Fibroblast of skin of scalp (primary cell): Measurements from ENCODE around the gene CFAP97D1. TPM values are rescaled to one million over a fixed set of nuclear protein-coding genes. Genes with fewer than 3 reads are reported as not detected.
A peak's percentile ranks its signal among the peaks of the same experiment; 100 is the strongest.

ENCODE experiments used
- DNase-seq: peaks from one replicate; pipeline ENCODE4 v3.0.0-alpha.2; 2013
- polyA plus RNA-seq, 2 experiments: library from polyadenylated mRNA; unstranded; fragments of 120-200 nt; gene quantifications; one replicate each; pipeline ENCODE4 v1.2.1, GENCODE V29; 2013; ENCODE audit not compliant: insufficient read length in 2 of 2

CFAP97D1 gene
- not detected for polyA plus RNA-seq (2013, experiment 1 of 2; ENCODE audit: insufficient read length)
- not detected for polyA plus RNA-seq (2013, experiment 2 of 2; ENCODE audit: insufficient read length)

DNA sequence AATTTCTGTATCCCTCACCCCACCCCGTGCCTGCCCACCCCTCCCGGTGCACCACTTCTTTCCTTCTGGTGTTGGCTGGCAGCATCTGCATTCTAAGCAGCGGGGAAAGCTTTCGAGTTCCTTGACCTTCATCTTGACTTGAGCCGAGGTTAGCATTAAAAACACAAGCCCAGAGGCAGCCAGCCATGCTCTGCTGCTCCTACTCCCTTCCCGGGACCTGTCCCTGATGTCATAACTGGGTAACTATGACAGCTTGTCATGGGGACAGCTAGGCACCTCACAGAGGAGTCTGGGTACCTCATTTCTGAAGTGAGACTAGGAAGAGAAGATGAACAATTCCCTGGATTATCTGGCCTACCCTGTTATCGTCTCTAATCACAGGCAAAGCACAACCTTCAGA, at the start of gene CFAP97D1:
Gene CFAP97D1, plus strand, starts transcription at position 301 of the 400 bp plus-strand sequence. Its CDS starts 28 bp downstream, at position 329.
- no peak for DNase-seq

DNA sequence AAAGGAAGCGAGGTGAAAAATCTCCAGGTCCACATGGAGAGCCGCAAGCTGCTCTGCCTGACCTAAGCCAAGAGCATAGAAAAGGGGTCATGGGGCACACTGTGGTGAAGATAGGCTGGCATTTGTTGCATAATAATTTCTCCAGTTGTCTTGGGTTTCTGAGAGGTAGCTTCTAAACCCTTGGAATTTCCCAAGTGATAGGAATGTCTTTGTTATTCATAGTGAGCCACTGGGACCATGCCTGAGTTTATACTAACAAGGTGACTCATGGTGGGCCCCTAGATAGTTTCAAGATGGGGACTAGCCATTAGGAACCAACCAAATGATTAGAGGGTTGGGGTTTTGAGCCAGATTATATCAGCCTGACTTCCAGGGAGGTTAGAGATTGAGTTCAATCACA, 47.3 kb upstream of the CFAP97D1 start:
- DNase-seq = peak; percentile 88

DNA sequence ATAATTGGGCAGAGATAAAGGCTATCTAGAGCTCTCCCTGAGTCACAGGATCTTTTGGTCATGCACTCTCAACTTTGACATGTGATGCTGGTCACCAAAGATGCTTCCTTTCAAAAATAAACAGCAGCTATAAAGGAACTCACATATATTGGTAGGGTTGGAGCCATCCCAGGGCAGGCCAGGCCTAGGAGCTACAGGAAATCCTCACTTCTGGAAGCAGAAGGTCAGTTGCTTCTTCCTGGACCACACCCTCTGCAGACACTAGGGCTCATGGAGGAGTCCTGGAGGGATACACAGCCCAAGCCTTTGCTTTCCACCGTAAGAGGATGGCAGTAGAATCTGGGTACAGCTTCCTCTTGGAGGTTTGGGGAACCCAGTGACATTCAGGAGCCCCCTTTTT, 46.3 kb upstream of the CFAP97D1 start:
- no peak for DNase-seq

DNA sequence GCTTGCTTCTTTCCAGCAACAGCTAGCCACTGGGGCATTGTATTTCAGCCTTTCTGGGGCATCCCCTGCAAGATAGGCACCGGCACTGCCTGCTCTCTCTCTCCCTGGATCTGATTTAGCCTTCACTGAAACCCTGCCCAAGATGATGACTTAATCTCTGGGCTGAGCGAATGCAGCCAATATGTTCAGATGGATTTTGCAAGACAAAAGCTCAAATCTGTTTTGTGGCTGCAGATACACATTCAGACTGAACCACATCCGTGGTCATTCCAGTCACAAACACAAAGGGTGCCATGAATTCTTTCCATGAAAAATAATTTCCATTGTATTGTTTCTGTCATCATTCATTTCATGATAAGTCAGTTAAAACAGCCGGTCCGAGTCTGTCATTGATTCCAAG, 45.9 kb upstream of the CFAP97D1 start:
- DNase-seq = peak; percentile 89

- DNase-seq = no peak
Measured at GRCh38 chr17:43736389-43736788, 43.8 kb upstream of the CFAP97D1 start.

- no peak for DNase-seq
Measured at GRCh38 chr17:43737722-43738121, 42.5 kb upstream of the CFAP97D1 start.

DNA sequence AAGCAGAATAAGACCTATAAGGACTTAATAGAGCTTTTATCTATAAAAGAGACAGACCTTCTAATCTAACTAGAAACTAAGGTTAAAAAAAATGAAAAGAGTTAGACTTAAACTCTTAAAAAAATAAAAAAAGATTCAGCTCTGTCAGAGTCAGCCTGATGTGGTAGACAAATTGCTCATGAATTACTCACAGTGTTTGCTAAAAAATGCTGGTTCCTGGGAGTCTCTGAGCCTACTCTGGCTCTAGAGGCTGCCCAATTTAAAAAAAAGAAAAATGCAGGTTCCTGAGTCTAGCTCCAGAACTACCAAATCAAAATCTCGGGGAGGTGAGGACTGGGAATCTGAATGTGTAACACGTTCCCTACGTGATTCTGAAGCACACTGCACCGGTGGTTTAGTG, 39.7 kb upstream of the CFAP97D1 start:
- DNase-seq = peak; percentile 80

GRCh38 chr17:43741636-43742035, 38.6 kb upstream of the CFAP97D1 start:
- DNase-seq = no peak

- no peak for DNase-seq
Measured at GRCh38 chr17:43745541-43745940, 34.7 kb upstream of the CFAP97D1 start.

DNA sequence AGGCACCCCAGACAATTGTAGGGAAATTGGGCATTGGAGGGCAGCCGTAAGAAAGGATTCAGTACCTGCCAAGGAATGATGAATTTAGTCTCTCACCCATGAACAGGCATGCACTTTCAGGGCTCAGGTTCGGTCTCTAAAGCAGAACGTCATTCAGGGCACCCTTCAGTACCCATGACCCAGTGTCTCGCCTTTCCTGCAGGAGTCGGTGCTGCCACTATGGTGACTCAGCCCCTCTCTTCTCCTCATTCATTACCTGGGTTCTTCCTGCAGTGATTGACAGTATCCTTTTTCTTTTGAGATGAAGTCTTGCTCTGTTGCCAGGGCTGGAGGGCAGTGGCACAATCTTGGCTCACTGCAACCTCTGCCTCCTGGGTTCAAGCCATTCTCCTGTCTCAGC, 30.1 kb upstream of the CFAP97D1 start:
- no peak for DNase-seq

DNA sequence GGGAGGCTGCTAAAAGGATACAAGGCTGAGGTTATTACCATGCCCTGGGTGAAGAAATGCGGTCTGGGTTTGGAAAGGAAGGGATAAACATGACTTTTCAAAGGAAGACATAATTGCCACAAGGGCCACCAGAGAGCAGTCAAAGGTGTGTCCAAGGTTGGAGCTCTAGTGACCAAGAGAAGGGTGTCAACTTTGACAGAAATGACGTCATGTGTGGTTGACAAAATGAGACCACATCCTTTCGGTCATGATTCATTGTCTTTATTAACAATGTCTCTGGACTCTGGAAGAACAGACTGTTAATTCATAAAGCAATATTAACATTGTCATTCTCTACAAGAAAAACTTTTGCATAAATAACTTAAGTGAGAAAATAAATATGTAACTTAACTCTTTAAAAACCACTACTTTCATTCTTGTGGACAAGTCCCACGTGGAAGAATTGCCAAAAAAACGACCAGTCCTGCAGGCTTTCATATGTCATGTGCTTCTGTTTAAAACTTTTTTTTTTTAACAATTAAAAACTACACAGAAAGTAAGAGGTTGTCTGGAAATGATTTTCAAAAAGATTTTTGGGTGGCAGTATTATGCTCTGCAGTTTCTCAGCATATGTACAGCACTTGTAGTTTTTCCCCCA, 26.6 kb upstream of the CFAP97D1 start:
- DNase-seq = peak; percentile 40

GRCh38 chr17:43754947-43755346, 25.3 kb upstream of the CFAP97D1 start:
- DNase-seq = no peak

DNA sequence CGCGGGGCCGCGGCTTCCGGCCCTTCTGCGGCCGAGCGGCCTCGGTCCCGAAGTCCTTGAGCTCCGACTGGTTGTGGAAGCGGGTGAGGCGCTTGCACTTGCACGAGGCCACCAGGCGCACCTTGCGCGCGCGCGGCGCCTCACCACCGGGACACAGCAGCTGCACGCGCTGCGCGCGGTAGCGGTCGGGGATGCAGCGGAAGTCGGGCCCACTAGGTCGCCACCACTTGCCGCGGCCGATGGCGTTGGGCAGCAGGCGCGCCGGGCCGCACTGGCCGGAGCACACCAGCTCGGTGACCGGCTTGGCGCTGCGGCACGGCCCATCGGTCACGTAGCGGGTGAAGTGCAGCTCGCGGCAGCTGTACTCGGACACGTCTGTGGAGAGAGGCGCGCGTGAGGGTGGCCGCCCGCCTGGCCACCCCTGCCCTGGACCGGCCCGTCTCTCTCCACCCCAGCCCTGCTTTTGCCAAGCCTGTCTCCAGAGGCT, 24.8 kb upstream of the CFAP97D1 start:
- no peak for DNase-seq

DNA sequence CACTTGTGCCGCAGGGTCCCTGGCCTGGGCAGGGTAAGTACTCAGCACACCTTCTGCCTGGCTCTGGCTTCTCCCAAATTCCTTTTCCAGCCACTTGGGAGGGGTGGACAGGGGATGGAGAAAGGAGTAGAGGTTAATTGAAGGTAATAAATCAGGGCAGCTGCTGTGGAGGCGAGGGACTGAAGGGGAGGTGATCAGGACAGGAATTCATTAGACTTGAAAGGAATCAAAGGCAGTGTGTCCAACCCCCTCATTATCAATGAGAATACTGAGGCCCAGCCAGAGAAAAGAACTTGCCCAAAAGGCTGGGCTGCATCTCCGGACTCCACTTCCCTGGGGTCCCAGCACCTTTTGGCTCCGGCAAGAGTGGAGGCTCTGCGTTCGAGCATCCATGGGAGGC, 24.0 kb upstream of the CFAP97D1 start:
- no peak for DNase-seq

DNA sequence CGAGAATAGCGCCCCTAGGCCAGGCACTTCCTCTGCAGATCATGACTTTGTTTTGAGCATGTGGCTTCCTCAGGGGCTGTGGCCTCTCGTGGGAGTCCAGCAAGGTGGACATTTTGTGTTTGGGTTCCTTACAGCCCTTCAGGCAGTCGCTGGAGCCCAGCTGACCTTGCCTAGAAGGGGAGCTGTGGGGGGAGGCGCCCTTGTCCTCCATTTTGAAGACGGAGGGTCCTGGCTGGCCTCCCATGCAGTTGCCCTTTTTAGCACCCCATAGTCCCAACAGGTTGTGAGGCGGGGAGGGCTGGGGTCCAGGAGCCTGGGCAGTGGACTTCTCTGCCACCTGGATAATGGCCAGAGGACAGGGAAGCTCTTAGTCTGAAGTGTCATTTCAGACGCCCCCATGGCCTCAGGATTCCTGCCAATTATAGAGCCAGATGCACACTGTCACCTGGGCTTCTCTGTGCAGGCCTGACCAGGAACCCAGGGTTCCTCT, 23.0 kb upstream of the CFAP97D1 start:
- no peak for DNase-seq

- no peak for DNase-seq
Measured at GRCh38 chr17:43758086-43758485, 22.1 kb upstream of the CFAP97D1 start.

- no peak for DNase-seq
Measured at GRCh38 chr17:43758497-43759174, 21.6 kb upstream of the CFAP97D1 start, which contains the start of gene SOST. TSS of gene SOST (minus strand) at chr17:43758791. CDS start at chr17:43758741, 50 bp downstream.

- no peak for DNase-seq
Measured at GRCh38 chr17:43759836-43760235, 20.4 kb upstream of the CFAP97D1 start.

GRCh38 chr17:43760254-43760852, 19.9 kb upstream of the CFAP97D1 start:
- DNase-seq = peak; percentile 91

- DNase-seq = peak; percentile 62
Measured at GRCh38 chr17:43766413-43767052, 13.7 kb upstream of the CFAP97D1 start.

DNA sequence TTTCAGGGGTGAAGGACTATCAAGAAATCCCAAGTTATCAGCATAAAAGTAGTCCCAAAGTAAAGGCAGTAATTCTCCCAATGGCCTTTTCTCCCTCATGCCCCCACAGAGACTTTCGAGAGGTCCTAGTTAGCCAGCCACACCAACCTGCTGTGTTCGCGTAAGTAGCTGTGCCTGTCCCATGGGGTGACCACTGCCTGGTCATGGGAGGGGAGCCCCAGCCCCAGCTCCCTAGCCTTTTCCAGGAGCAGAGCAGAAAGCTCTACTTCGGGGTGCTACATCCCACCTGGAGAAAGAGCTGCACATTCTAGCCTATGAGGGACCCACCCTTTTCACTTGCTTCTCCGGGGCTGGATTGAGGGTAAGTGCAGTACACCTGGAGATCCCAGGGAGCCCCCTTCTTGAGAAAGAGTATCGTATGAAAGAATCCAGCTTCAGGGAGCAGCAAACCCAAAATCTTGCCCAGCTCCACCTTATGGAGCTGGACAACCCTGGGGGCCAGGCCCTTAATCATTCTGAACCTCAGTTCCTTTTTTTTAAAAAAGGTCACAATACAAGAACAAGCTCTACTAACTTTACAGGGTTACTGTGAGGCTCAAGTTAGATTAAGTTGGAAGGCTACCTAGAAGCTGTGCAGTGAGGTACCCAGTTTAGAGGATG, 13.1 kb upstream of the CFAP97D1 start:
- DNase-seq = no peak

- DNase-seq = no peak
Measured at GRCh38 chr17:43767713-43768059, 12.5 kb upstream of the CFAP97D1 start.
